Ectodermal cell (in vitro differentiated cells): ENCODE results near the gene TAPT1.

Experiments used
- H3K27ac ChIP-seq: 2 replicates; pipeline ENCODE4 v1.7.0; 2013; ENCODE audit warnings: mild to moderate bottlenecking, low read depth, low read length; ENCODE audit not compliant: insufficient read depth, poor library complexity, severe bottlenecking
- H3K27me3 ChIP-seq: 2 replicates; pipeline ENCODE4 v1.7.0; 2013; ENCODE audit warnings: mild to moderate bottlenecking, low read length; ENCODE audit not compliant: insufficient read depth, control insufficient read depth, poor library complexity, severe bottlenecking
- H3K36me3 ChIP-seq: one replicate; pipeline ENCODE4 v1.7.0; 2013; ENCODE audit warnings: low read length; ENCODE audit not compliant: control insufficient read depth, insufficient read depth
- H3K4me1 ChIP-seq: one replicate; pipeline ENCODE4 v1.7.0; 2013; ENCODE audit warnings: low read length; ENCODE audit not compliant: control insufficient read depth, insufficient read depth
- H3K4me3 ChIP-seq: 2 replicates; pipeline ENCODE4 v1.7.0; 2013; ENCODE audit warnings: low read depth, low read length, control low read depth; ENCODE audit not compliant: insufficient read depth
- H3K9me3 ChIP-seq: 2 replicates; pipeline ENCODE4 v1.7.0; 2013; ENCODE audit warnings: mild to moderate bottlenecking, low read length, moderate library complexity; ENCODE audit not compliant: control insufficient read depth
- WGBS, 2 experiments: methylation state at CpG; one replicate each; pipeline ENCODE4 v1.1.7; 2013; ENCODE audit warnings: missing lambda C conversion rate in 2 of 2; 5-methylcytosine and 5-hydroxymethylcytosine counted together

The TAPT1 gene

DNA sequence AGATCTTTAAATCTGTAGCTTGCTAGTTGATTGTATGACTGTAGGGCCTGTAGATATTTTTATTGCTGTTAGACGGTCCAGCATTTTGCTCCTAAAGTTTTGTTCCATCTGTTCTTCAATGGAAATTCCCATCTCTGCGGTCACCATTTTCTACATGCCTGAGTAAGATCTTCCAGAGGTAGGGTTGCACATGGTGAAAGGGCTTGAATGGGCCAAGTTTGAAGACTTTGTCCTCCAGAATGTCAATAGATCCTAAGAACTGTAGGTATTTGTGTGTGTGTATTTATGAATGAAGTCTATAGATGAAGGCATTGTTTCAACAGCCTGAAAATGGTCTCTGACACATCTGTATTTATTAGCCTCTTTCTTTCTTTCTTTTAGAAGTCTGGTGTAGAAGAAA, 22.3 kb upstream of the TAPT1 start:
- no peaks in the 10 kb centered on the region for H3K36me3 ChIP-seq
- no peak overlapping the region for H3K27ac ChIP-seq
- H3K9me3 ChIP-seq, result no peaks in the 10 kb centered on the region
- H3K4me3 ChIP-seq, result no peak overlapping the region
- no peaks in the 10 kb centered on the region for H3K4me1 ChIP-seq
- WGBS, 2 experiments, result 100% methylated on average over 2 of the region's 2 CpGs
- H3K27me3 ChIP-seq, result no peaks in the 10 kb centered on the region

DNA sequence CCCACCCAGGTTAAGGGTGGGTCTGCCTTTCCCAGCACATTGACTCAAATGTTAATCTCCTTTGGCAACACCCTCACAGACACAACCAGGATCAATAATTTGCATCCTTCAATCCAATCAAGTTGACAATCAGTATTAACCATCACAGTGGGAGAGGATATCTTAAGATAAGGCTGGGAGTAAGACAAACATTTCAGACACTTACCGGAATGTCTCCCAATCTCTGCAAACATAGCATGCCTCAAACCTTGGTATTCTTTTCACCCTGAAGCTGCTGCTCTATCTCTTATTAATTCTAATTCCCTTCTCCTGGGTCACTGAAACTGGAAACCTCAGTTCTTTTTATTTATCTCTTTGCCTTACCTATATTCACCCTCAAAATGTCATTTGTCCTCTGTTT, 19.0 kb upstream of the TAPT1 start:
- 94 to 100% methylated on average over 1 of the region's 1 CpG for WGBS, 2 experiments
- no peak overlapping the region for H3K4me3 ChIP-seq

DNA sequence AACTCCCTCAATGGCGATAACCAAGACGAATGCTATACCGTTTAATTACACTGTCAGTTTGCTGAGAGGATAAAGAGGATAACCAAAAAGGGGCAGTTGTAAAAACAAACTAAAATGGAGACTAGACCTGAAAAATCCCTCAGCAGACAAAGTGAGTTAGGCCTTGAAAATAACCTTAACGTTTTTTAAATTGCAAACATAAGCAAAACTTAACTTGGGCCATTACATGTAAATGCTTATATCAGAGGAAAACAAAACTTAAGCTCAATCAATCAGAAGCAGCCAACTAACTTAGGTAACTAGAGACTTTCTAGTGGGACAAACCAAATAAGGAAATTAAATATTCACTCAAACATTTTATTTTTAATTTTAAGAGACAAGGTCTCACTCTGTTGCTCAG, 17.0 kb upstream of the TAPT1 start:
- WGBS, 2 experiments, result 93 to 95% methylated on average over 4 of the region's 4 CpGs
- no peak overlapping the region for H3K27ac ChIP-seq
- no peaks in the 10 kb centered on the region for H3K36me3 ChIP-seq
- H3K9me3 ChIP-seq, result no peaks in the 10 kb centered on the region
- no peaks in the 10 kb centered on the region for H3K4me1 ChIP-seq
- no peak overlapping the region for H3K4me3 ChIP-seq
- H3K27me3 ChIP-seq, result no peaks in the 10 kb centered on the region

More for the DNA sequence above, 19.0 kb upstream of the TAPT1 start:
- Histone ChIP-seq H3K4me1 (no peaks in the 10 kb centered on the region), H3K27me3 (no peaks in the 10 kb centered on the region), H3K27ac (no peak overlapping the region), H3K9me3 (no peaks in the 10 kb centered on the region), H3K36me3 (no peaks in the 10 kb centered on the region)

DNA sequence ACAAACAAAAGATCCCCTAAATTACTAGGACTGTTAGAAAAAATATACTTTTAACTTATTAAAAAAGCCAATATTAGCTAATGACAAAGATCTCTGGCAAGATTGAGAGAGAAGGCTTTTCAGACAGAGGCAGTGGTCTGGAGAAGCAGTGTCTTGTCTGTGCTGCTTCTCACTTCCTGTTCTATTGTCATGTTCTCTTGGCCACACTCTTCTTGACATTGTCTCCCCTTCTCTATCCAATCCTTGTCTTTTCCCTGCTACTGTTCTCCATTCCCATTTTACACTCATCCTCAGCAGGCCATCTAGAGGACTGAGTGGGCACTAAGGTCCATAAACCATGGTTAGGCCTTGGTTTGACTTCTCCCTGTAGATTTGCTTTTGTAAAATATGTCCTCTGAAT, 14.0 kb upstream of the TAPT1 start:
- Histone ChIP-seq H3K9me3 (no peaks in the 10 kb centered on the region), H3K4me3 (no peak overlapping the region), H3K27me3 (no peaks in the 10 kb centered on the region), H3K4me1 (no peaks in the 10 kb centered on the region), H3K27ac (no peak overlapping the region), H3K36me3 (no peaks in the 10 kb centered on the region)

DNA sequence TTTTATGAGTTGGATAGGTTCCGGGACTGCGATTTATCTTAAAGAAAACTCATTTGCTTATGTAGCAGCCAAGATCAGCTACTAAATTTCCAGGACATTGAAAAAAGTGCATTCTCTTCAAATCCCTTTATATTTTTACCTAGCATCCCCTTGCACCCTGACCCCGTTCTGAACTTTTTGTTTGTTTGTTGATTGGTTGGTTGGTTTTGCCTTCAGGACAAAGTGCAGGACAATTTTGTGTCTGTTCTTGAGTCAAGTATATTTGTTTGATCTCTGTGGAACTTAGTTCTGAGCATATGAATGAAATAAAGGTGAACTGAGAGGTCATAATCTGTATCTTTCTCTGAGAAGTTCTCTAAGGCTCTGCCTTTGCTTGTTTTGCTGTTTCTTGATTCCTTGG, 12.8 kb upstream of the TAPT1 start:
- no peaks in the 10 kb centered on the region for H3K4me1 ChIP-seq
- 90 to 98% methylated on average over 3 of the region's 3 CpGs for WGBS, 2 experiments
- H3K36me3 ChIP-seq, result no peaks in the 10 kb centered on the region
- no peaks in the 10 kb centered on the region for H3K9me3 ChIP-seq
- no peak overlapping the region for H3K4me3 ChIP-seq
- no peak overlapping the region for H3K27ac ChIP-seq
- no peaks in the 10 kb centered on the region for H3K27me3 ChIP-seq

DNA sequence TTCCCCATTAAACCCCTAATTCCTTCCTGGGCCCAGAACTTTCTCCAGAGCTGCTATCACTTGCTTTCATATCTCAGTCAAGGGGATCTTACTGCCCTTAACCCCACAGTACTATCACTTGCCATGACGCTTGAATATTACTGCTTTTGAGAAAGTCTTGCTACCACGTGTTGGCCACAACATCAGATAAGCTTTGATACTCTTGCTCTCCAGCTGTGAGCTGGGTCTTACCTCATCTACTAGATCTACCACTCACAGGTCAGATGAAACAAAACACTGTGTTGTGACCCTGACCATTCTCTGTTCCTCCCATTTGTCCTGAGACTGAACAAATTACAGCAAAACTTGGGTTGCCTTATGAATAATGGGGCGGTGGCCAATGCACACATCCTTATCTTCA, 12.1 kb upstream of the TAPT1 start:
- no peaks in the 10 kb centered on the region for H3K36me3 ChIP-seq
- H3K4me1 ChIP-seq, result no peaks in the 10 kb centered on the region
- H3K4me3 ChIP-seq, result no peak overlapping the region
- WGBS, 2 experiments, result 94 to 95% methylated on average over 3 of the region's 3 CpGs
- no peaks in the 10 kb centered on the region for H3K27me3 ChIP-seq
- no peaks in the 10 kb centered on the region for H3K9me3 ChIP-seq
- no peak overlapping the region for H3K27ac ChIP-seq

DNA sequence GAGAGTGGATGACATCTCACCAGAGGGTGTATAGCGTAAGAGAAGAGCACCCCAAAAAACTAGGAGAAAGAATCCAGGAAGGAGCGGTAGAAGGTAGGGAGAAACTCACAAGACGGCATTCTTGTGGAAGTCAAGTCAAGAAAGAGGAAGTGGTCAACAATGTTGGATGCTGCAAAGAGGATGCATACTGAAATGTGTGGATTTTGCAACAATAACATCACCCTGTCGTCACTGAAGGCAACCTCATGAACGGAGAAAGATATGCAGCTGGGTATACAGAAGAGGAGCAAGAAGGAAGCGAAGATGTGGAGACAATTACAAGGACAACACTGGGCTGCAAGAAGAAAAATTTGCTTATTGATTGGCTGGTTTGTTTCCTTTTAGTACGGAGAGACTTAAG, 11.4 kb upstream of the TAPT1 start:
- Histone ChIP-seq H3K36me3 (no peaks in the 10 kb centered on the region), H3K27ac (no peak overlapping the region), H3K4me3 (no peak overlapping the region), H3K4me1 (no peaks in the 10 kb centered on the region), H3K27me3 (no peaks in the 10 kb centered on the region), H3K9me3 (no peaks in the 10 kb centered on the region)
- 95 to 97% methylated on average over 7 of the region's 7 CpGs for WGBS, 2 experiments

DNA sequence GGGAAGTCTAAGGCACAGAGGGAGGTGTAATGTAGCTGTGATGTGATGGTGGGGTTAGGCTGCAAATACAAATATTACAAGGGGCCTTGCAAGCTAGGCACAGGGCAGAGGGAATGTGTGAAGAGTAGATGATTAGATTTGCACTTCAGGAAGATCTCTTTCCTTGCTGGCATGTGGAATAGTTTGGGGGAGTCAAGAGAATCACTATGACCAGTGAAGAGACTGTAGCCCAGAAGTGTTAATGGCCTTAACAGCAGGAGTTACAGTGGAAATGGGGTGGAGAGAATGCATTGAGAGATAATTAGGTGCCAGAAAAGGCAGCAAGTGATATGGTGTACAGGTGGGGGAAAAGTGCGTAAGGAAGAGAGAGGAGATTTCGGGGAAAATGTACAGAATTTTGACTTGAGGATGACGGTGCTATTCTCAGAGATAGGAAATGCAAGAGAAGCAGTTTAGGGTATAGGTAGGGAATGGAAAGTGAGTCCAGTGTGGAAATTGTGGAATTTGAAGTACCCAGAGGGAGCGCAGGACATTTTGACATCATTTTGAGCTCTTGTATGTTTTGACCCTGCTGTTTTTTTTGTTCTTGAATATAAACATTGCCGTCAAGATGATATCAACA, 10.2 kb upstream of the TAPT1 start:
- Histone ChIP-seq H3K27me3 (no peaks in the 10 kb centered on the region), H3K36me3 (no peaks in the 10 kb centered on the region), H3K27ac (no peak overlapping the region), H3K4me1 (no peaks in the 10 kb centered on the region), H3K4me3 (no peak overlapping the region), H3K9me3 (no peaks in the 10 kb centered on the region)
- 95 to 97% methylated on average over 5 of the region's 5 CpGs for WGBS, 2 experiments

DNA sequence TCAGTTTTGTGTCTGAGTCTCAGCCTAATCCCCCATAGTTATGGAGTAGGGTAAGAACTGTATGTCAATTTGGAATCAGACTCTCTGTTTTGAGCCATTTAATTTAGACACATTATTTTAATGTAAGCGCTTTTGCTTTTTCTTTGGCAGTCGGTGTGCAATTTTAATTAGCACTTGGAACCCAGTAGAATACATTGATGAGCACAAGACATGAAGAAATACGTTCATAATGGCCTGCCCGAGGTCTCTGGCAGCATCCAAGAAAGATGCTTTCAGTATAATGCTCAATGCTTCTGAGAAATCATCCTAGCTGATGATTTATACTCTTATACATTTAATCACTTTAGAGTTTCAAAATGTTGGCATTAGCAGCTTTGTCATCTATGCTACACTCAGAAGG, 8.9 kb upstream of the TAPT1 start:
- Histone ChIP-seq H3K9me3 (no peaks in the 10 kb centered on the region), H3K36me3 (no peaks in the 10 kb centered on the region), H3K4me3 (no peak overlapping the region), H3K27ac (no peak overlapping the region), H3K27me3 (no peaks in the 10 kb centered on the region), H3K4me1 (no peaks in the 10 kb centered on the region)
- 94 to 97% methylated on average over 4 of the region's 4 CpGs for WGBS, 2 experiments

DNA sequence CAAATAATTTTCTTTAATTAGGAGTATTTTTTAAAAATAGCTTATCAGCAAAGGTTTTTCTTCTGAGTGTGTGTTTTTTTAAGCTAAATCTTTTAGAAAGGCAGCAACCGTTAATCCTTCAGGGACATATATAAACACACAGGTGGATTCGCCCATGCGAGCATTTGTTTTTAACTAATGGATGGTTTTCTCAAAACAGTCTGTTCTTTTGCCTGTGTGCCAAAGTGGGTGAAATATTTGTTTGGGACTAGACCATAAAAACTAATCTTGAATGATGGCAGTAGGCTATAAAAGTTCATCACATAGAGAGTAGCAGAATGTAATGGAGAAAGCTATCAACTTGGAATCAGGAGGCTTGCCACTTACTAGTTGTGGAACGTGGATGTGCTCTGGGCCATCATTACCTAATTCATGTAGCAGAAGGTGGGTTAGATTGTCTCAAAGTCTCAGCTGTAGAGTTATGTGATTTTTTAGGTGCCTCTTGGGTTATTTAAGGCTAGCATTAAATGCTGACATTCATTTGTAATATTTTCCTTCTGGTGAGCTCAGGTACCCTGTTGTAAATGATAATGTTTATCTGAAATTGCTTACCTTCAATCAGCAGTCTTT, 7.4 kb upstream of the TAPT1 start:
- Histone ChIP-seq H3K27me3 (no peaks in the 10 kb centered on the region), H3K27ac (no peak overlapping the region), H3K36me3 (no peaks in the 10 kb centered on the region), H3K9me3 (no peaks in the 10 kb centered on the region), H3K4me3 (no peak overlapping the region), H3K4me1 (no peaks in the 10 kb centered on the region)
- 94 to 95% methylated on average over 4 of the region's 4 CpGs for WGBS, 2 experiments
